ENCODE measurements around the gene SPATA31C2.

DNA sequence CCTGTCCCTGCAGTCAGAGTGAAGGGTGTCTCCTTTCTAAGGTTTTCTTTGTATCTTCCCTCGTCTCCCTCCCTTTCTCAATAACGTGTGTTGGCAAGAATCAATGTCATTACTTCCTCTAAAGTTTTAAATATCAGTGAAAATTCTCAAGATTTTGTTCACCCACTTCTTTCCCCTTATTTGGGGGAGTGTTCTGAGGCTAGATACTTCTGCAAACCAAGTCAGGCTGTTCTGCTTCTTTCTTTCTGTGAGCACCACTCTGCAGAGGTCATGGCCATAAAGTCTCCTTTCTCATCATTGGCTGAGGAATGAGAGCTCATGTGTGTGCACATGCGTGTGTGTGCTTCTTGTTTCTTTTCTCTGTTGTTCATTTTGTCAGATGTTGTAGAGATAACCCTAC lies 26.6 kb upstream of the SPATA31C2 start:
- no peak for TF ChIP-seq EZH2 (IDR thresholded peaks at IDR 0.05; ENCODE audit: low read length)
- TF ChIP-seq, protein P1, sequence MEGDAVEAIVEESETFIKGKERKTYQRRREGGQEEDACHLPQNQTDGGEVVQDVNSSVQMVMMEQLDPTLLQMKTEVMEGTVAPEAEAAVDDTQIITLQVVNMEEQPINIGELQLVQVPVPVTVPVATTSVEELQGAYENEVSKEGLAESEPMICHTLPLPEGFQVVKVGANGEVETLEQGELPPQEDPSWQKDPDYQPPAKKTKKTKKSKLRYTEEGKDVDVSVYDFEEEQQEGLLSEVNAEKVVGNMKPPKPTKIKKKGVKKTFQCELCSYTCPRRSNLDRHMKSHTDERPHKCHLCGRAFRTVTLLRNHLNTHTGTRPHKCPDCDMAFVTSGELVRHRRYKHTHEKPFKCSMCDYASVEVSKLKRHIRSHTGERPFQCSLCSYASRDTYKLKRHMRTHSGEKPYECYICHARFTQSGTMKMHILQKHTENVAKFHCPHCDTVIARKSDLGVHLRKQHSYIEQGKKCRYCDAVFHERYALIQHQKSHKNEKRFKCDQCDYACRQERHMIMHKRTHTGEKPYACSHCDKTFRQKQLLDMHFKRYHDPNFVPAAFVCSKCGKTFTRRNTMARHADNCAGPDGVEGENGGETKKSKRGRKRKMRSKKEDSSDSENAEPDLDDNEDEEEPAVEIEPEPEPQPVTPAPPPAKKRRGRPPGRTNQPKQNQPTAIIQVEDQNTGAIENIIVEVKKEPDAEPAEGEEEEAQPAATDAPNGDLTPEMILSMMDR (optimal IDR thresholded peaks at IDR 0.05 in 1 of 3, IDR thresholded peaks at IDR 0.05 in 1 of 3, conservative IDR thresholded peaks at IDR 0.05 in 1 of 3; ENCODE audit: extremely low read depth in 1 of 3, insufficient read depth in 2 of 3, low read length in 3 of 3): no peak

Measured in keratinocyte (primary cell).